WI38 (cell line): ENCODE measurements around the gene CCDC148.
"Not testable (repeated sequence)": the region's sequence is repeated elsewhere in the genome, so short reads cannot be mapped to it uniquely, and the experiment has no call there.

Experiments used
- H3K4me3 ChIP-seq: 2 replicates; pipeline ENCODE4 v1.5.1; 2011; ENCODE audit warnings: low read depth, mild to moderate bottlenecking, control low read depth, low read length
- CTCF ChIP-seq: IDR thresholded peaks from 2 replicates; pipeline ENCODE4 v1.5.1; 2012; ENCODE audit warnings: low read depth, mild to moderate bottlenecking, control low read depth, low read length

CCDC148 gene

DNA sequence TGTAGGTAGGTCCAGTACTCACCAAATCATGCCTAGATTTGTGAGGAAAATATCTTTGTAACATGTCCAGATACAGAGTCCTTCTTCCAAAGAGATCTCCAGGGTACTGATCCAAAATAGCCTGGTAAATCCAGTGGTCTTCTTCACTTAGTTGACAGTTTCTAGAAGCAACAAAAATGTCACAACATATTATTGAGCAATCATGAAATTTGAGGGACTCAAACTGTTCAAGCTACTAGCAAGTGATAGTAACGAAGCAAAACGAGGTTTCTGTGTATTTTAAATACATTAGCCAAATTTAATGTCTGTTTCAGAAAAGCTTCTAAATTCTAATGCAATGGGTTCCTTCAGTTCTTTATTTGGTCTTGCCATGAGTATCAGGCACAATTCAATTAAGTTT lies 142.8 kb downstream of the CCDC148 start:
- no peak for TF ChIP-seq CTCF
- H3K4me3 ChIP-seq = no peak overlapping the region

GRCh38 chr2:158312981-158313380 lies 143.6 kb downstream of the CCDC148 start:
- TF ChIP-seq CTCF = no peak
- no peak overlapping the region for H3K4me3 ChIP-seq

- H3K4me3 ChIP-seq = not testable (repeated sequence)
These were observed 146.1 kb downstream of the CCDC148 start for GRCh38 chr2:158310407-158310806.

GRCh38 chr2:158305501-158305900 lies 151.1 kb downstream of the CCDC148 start:
- no peak overlapping the region for H3K4me3 ChIP-seq
- no peak for TF ChIP-seq CTCF

GRCh38 chr2:158300394-158300793 lies 156.2 kb downstream of the CCDC148 start:
- H3K4me3 ChIP-seq = no peak overlapping the region
- no peak for TF ChIP-seq CTCF

- no peak overlapping the region for H3K4me3 ChIP-seq
- TF ChIP-seq CTCF = no peak
These were observed 158.9 kb downstream of the CCDC148 start for GRCh38 chr2:158297606-158298005.

DNA sequence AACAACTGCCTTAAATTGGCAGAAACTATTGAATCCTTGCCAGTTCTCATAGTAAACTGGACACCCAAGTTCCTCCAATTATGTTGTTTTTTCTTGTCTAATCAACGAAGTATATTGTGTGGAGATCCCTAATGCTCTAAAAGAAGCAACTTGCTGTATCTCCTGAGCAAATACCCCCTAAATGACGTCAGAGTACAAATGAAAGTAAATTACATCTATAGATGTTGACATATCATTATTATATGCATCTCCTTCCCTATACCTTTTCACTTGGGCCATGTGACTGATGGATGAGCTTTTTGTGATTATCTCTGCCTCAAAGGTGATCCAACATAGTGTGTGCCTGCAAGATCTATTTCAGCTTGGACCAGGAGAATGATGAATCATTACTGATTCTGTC lies 159.4 kb downstream of the CCDC148 start:
- TF ChIP-seq CTCF = no peak
- H3K4me3 ChIP-seq = no peak overlapping the region

- no peak for TF ChIP-seq CTCF
- H3K4me3 ChIP-seq = no peak overlapping the region
These were observed 162.8 kb downstream of the CCDC148 start for GRCh38 chr2:158293722-158294121.
